Panc1 (cell line): ENCODE measurements around the gene RCN1. TPM values are rescaled to one million over a fixed set of nuclear protein-coding genes. Genes with fewer than 3 reads are reported as not detected.

Experiments used
- ATAC-seq: fragments of 200-7000 bp; cut with Tn5 transposase; 2 replicates; pipeline ENCODE4 v1.9.1; 2020; ENCODE audit warnings: mild to moderate bottlenecking, moderate library complexity
- BruUV-seq: library from RNA; stranded (reverse); fragments of 400-500 nt; replicated peaks from 2 replicates; lab custom pipeline; 2021; lab: Mats Ljungman, UMichigan
- CTCF ChIA-PET: fragments of 300-600 bp; sonication (Branson Sonifier 250); formaldehyde crosslinking; loops from one replicate; lab custom pipeline; 2022; ENCODE audit warnings: antibody characterized with exemption; lab: Charles Lee
- POLR2A ChIA-PET: fragments of 300-600 bp; sonication (Branson Sonifier 250); formaldehyde crosslinking; loops from one replicate; lab custom pipeline; 2022; ENCODE audit warnings: antibody characterized with exemption; lab: Charles Lee
- DNase-seq: peaks from one replicate; pipeline ENCODE4 v3.0.0-alpha.2; 2010; ENCODE audit warnings: low read depth, low spot score
- H3K27ac ChIP-seq: 2 replicates; pipeline ENCODE4 v1.5.1; 2011; ENCODE audit warnings: mild to moderate bottlenecking, low read length, inconsistent platforms
- H3K27me3 ChIP-seq: fragments of 200-500 bp; sonication (Bioruptor generic); 2 replicates; pipeline ENCODE4 v1.6.0; 2014; ENCODE audit warnings: low read length, inconsistent platforms; ENCODE audit not compliant: control insufficient read depth, insufficient read depth
- H3K36me3 ChIP-seq: fragments of 200-500 bp; sonication (Bioruptor generic); 2 replicates; pipeline ENCODE4 v1.5.1; 2014; ENCODE audit warnings: inconsistent platforms, mild to moderate bottlenecking, low read length, moderate library complexity; ENCODE audit not compliant: control insufficient read depth, insufficient read depth
- H3K4me1 ChIP-seq: 2 replicates; pipeline ENCODE4 v1.5.1; 2011; ENCODE audit warnings: inconsistent platforms, mild to moderate bottlenecking, low read length, moderate library complexity; ENCODE audit not compliant: control insufficient read depth, insufficient read depth
- H3K4me3 ChIP-seq, 2 experiments: 2 replicates each; pipeline ENCODE4 v1.5.1; 2011 to 2012; ENCODE audit warnings: low read depth in 2 of 2, low read length in 2 of 2, mild to moderate bottlenecking in 2 of 2, inconsistent platforms in 1 of 2, moderate library complexity in 1 of 2
- H3K9me3 ChIP-seq: fragments of 200-500 bp; sonication (Bioruptor generic); 2 replicates; pipeline ENCODE4 v1.5.1; 2014; ENCODE audit warnings: low read depth, mild to moderate bottlenecking, inconsistent platforms, low read length, moderate library complexity; ENCODE audit not compliant: control insufficient read depth, insufficient read depth
- CTCF ChIP-seq: fragments of 450-650 bp; IDR thresholded peaks from 2 replicates; pipeline ENCODE4 v1.5.1; 2017; ENCODE audit warnings: mild to moderate bottlenecking
- POLR2AphosphoS5 ChIP-seq: IDR thresholded peaks from 2 replicates; pipeline ENCODE4 v1.6.1; 2012; ENCODE audit warnings: mild to moderate bottlenecking, low read depth, low read length, moderate library complexity
- REST ChIP-seq, 2 experiments: IDR thresholded peaks; 2 replicates each; pipeline ENCODE4 v1.6.1; 2011 to 2012; ENCODE audit warnings: low read depth in 2 of 2, control low read depth in 1 of 2, low read length in 1 of 2, mild to moderate bottlenecking in 1 of 2, moderate library complexity in 1 of 2; ENCODE audit not compliant: insufficient read depth in 1 of 2
- SIN3A ChIP-seq: IDR thresholded peaks from 2 replicates; pipeline ENCODE4 v1.6.1; 2012; ENCODE audit warnings: low read depth, mild to moderate bottlenecking, low read length, moderate library complexity, borderline replicate concordance; ENCODE audit not compliant: insufficient read depth
- TCF7L2 ChIP-seq: IDR thresholded peaks from 2 replicates; pipeline ENCODE4 v1.6.1; 2011; ENCODE audit warnings: mild to moderate bottlenecking, low read depth, low read length, inconsistent platforms
- in situ Hi-C: cut with HindIII; loops from 2 replicates; pipeline ENCODE4 v1.10.0; 2016; ENCODE audit warnings: low sequenced_read_pairs, low pct_unique_long_range_greater_than_20kb
- intact Hi-C: fragments of 100-400 bp; cut with micrococcal nuclease; formaldehyde crosslinking; loops from one replicate; pipeline ENCODE4 v1.10.0; 2022; ENCODE audit not compliant: unreplicated experiment
- total RNA-seq: library from RNA; stranded (reverse); gene quantifications from one replicate; pipeline ENCODE4 v1.2.1, GENCODE V29; 2021; ENCODE audit not compliant: unreplicated experiment

The RCN1 gene
- total RNA-seq, 1 experiment from 2014 or later, result 120 TPM

GRCh38 chr11:32080361-32080980 is 10.4 kb upstream of the RCN1 start:
- H3K36me3 ChIP-seq, result no peaks in the 10 kb centered on the region
- DNase-seq (no peak), ATAC-seq (no peak)
- ChIA-PET POLR2A (no interaction called here), CTCF (no interaction called here)
- no TSS peak for BruUV-seq
- in situ Hi-C loops (no loop called here), intact Hi-C loops (no loop called here)
- TF ChIP-seq REST (IDR thresholded peaks at IDR 0.05; ENCODE audit: insufficient read depth in 1 of 2, low read depth in 2 of 2, low read length in 1 of 2) (no peak), CTCF (no peak), POLR2AphosphoS5 (no peak), TCF7L2 (no peak), SIN3A (no peak)
- peaks cover 7% of the 10 kb centered on the region for H3K27me3 ChIP-seq
- H3K9me3 ChIP-seq, result no peaks in the 10 kb centered on the region
- H3K27ac ChIP-seq, result no peak overlapping the region
- H3K4me1 ChIP-seq, result no peaks in the 10 kb centered on the region
- no peak overlapping the region for H3K4me3 ChIP-seq

DNA sequence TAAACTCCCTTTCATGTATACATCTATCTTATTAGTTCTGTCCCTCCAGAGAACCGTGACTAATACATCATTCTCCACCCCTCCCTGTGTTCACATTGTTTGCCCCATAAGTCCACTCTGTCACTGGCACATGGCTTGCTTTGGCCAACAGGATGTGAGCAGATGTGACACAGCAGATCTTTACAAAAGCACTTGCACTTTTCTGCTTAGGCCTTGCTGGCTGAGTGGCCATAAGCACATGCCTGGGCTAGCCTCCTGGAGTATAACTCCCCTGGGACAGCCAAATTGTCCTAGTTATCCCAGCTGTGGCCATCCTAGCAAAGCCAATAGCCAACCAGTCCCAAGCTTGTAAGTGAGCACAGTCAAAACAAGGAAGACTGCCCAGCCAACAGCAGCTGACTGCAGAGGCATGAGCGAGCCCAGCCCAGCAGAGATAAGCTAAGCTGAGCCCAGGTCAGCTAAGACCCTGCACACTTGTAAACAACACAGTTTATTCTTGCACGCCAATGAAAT is 9.7 kb upstream of the RCN1 start:
- intact Hi-C loops, result no loop called here
- no peaks in the 10 kb centered on the region for H3K36me3 ChIP-seq
- no peak overlapping the region for H3K27ac ChIP-seq
- CTCF ChIA-PET, result no interaction called here
- POLR2A ChIA-PET, result no interaction called here
- H3K27me3 ChIP-seq, result peaks cover 8% of the 10 kb centered on the region
- no peaks in the 10 kb centered on the region for H3K4me1 ChIP-seq
- no peak for DNase-seq
- no peak overlapping the region for H3K4me3 ChIP-seq
- H3K9me3 ChIP-seq, result no peaks in the 10 kb centered on the region
- no peak for ATAC-seq
- TF ChIP-seq CTCF (no peak), POLR2AphosphoS5 (no peak), SIN3A (no peak)
- in situ Hi-C loops, result no loop called here
- BruUV-seq, result no TSS peak
